ENCODE data around the gene ENKUR.
A peak's percentile ranks its signal among the peaks of the same experiment; 100 is the strongest.
"Not testable (repeated sequence)": the region's sequence is repeated elsewhere in the genome, so short reads cannot be mapped to it uniquely, and the experiment has no call there.

ENKUR gene

GRCh38 chr10:25018703-25019102, 2.7 kb upstream of the ENKUR start:
- DNase-seq: no peak

- DNase-seq: no peak
These were observed 1.7 kb upstream of the ENKUR start for GRCh38 chr10:25017661-25018060.

DNA sequence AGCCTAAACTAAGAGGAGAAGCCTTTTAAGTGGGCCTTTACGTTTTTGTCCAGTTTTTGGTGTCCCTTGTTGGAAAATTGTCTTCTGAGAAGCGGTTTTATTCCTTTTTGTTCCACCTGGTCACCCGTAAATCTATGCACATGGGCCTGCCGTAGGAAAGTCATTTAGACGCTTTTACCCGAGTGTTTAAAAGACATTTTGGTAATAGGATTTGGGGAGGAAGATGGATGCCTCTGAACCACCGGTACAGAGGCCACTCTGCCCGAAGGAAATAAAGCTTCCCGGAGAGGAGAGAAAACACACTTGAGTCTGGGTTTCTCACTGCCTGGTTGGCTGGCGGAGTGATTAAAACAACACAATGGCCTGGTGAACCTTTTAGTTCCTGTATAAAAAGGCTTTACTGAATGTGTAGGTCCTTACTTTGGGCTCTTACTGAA, 1.2 kb upstream of the ENKUR start:
- DNase-seq: peak; percentile 62

DNA sequence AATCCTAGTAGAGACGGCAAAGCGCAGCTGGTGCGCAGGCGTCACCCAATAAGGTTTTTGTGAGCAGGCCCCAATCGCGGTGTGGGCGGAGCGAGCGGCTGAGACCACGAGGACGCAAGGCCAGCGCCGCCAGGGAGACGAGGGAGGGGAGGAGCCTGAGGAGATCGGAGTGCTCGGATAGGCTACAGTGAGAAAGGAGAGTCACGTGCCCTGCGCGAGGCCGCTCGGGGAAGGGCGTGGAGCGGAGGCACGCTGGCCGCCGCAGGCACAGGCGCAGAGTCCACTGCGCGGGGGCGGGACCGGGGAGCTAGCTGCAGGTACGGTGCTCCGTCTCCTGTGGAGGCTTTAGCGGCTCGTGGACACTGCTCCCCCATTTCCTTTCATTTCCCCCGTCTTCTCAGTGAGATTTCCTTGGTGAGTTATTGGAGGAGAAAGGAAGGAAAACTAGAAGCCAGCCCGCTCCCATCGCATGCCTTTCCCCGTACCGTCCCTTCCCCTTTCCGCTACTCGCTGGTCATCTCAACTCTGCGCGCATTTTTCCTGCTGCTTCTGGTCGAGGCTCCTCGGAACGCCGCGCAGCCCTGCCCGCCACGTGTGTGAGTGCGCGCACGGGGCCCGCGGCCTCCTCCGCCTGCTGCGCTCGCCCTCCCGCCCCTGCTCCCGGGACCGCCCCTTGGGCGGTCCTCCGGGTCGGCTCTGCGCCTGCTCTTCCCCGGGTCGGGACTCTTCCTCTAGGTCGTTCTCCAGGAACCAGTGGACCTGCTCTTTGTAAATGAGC, 607 bp upstream of the ENKUR start, which contains the start of gene THNSL1:
Gene THNSL1 (plus strand): TSS at position 237 of the 778 bp plus-strand sequence. CDS start 6,612 bp downstream, outside the sequence.
- DNase-seq: peak; percentile 99

GRCh38 chr10:25014579-25014978, 1.4 kb downstream of the ENKUR start:
- DNase-seq: no peak

GRCh38 chr10:25011591-25011990, 4.4 kb downstream of the ENKUR start:
- not testable (repeated sequence) for DNase-seq

DNA sequence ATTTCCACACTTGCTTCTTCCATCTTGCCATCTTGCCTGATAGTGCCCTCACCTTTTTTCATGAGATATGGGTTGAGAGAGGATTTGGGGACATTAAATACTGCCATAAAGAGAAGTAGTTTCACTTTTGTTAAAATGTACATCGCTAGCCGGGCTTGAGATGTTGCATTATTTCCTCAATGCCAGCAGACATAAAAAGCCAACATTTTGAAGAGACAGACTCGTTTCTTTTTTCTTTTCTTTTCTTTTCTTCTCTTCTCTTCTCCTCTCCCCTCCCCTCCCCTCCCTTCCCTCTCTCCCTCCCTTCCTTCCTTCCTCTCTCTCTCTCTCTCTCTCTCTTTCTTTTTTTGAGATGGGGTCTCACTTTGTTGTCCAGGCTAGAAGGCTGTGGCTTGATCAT, 17.9 kb downstream of the ENKUR start:
- no peak for DNase-seq

GRCh38 chr10:24995072-24995471, 20.9 kb downstream of the ENKUR start:
- DNase-seq: no peak

GRCh38 chr10:24993237-24993958, 22.6 kb downstream of the ENKUR start:
- no peak for DNase-seq

DNA sequence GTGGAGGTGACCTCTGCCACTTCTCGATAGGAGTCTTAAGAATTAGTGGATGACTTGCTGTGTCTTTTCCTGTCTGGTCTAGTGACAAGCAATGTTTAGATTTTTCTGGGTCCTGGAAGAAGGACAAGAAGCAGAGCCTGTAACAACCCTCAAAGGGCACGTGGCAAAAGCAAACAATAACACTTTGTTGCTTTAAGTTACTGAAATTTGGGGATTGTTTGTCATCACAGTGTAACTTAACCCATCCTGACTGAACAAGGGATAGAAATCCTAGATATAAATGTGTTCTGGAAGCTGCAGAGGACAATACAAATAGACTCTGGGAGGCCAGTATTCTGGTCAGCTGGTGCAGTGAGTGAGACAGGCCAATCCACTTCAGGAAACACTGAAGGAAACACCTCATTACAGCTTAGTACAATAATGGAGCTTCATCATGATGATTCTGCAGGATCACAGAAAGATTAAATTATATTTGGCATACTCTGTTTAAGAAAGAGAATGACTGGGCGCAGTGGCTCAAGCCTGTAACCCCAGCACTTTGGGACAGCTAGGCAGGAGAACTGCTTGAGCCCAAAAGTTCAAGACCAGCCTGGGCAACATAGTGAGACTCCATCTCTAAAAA, 23.3 kb downstream of the ENKUR start:
- no peak for DNase-seq

GRCh38 chr10:24991298-24991697, 24.7 kb downstream of the ENKUR start:
- no peak for DNase-seq

DNA sequence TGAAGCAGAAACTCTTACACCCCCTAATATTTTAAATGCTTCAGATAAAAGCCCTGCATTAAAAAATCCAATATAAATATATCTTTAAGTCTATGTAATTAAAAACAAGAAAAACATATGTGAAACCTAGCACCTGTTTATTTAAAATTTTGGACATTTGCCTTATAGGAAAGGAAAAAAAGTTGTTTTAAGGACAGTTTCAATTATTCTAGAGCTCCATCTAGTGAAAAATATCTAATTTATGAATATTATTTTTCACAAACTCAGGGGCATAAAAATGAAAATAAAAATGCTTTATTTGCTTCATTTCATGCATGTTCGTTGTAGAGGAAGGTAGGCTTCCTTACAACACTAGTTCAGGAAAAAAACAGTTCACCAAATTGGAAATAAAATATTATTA, 26.1 kb downstream of the ENKUR start:
- DNase-seq: no peak

DNA sequence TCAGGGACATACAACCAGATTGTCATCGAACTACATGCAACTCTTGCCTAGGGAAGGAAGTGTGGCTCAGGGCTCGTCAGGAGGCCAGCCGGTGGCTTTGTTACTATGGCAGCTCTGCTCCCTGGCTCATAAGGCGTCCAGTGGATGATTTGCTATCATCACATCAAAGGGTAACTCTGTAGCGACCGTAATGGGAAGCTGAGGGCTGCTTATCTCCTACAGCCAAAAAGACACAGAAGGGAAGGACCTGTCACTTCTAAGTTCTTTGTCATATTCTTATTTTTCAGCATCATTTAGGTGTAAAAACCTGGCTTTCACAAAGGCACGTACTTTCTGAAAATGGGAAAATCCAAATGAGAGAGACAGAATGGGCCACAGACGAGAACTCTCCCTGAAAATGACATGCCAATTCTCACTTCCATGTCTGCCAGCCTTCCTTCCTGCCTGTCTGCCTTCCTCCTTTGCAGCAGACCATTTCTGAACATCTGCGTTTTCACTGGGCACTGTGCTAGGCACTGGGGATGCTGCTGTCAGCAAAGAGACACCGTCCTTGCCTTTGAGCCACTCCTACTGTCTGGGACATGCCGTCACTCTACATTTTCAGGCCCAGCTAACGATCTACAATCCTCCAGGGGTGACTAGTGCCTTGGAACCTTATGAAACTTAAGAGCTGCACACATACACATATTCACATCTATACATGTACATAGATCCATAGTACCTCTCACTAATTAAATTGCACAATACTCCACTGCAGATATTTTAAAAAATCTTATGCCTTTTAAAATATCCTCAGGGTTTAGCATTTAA, 26.9 kb downstream of the ENKUR start:
- DNase-seq: no peak

DNA sequence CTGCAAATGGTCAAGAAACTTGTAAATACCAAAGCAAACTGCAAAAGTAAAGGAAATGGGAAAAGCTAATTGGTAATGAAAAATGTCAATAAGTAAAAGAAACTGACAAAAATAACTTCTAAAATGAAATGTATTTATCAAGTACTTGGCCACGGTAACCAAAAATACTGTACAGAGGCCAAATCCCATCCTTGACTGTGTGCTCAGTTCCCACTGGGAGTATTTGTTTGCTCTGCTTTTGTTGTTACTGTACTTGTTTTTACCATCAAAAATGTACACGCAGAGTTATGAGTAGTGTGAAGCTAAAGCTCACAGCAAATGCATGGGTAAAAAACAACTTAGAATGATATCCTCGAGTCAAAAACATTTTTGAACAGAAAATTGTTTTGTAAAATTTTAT, 31.1 kb downstream of the ENKUR start:
- no peak for DNase-seq

- DNase-seq: no peak
These were observed 32.0 kb downstream of the ENKUR start for GRCh38 chr10:24983946-24984345.

DNA sequence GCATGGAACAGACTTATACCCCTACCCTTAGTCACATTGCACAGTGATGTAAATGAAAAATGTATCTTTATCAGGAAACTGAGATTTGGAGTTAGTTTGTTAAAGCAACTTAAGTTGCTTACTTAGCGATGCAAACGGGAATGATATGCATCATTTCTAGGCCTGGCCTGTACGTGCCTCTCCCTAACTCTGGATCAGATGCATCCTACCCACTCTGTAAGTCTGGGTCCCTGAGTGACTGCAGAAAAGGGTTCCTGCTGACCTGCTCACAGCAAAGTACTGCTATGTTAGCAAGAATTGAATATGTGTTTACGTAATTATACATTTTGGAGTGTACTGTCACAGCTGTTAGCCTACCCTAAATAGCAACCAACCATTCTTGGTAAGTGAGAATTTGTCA, 32.8 kb downstream of the ENKUR start:
- no peak for DNase-seq

DNA sequence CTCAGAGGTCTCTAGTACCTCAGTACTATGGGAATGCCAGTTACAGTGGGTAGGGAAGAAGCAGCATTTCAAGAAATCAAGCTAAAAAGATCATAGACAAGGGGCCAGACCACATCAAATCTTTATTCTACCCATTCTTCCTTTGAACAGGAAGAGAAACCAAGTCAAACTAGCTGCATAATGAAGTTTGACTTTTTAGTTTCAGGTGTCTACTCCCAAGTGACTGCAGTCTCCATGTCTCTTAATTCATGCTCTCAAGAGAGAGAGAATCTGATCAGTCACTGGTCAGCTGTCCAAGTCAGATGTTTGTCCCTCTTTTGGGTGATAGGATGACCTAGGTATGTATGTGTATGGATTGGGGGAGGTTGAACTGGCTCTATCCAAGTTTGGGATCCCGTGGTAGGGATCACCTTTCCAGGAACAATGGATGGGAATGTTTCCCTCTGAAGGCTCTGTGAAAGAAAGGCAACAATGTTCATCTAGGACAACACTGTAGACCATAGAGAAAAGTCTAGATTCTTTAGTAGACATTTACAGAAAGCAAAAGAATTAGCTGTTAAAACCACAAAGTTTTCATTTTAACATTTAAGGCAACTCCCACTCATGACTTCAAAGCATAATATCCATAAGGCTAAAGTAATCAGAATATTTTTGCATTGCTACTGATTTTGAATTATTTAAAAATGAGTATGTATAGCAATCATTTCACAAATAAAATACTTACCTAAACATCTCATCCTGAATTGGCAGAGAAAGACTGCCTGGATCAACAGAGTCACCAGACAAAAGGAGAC, 33.4 kb downstream of the ENKUR start:
- DNase-seq: no peak

DNA sequence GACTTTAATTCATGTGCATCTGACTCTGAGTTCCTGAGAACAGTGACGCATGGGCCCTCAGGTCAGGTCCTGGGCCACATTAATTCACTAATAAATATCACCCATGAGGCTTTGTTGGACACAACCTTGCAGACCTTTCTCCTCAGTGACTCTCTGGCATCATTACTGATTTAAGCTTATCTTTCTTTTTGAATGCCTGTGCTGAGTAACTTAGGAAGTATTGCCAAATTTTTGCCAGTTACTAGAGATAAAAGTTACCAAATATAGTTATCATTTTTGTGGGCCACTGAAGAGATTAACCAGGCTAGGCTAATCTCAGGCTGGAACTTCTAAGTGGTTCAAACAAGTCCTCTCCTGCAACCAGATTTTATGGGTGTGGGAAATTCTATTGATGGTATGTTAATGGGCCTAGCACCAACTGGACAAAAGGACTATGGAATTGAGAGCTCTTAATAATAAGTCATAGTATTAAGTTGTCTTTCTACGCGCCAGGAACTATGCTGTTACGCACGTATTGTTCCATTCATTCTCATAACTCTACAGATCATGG, 34.7 kb downstream of the ENKUR start:
- DNase-seq: no peak

GRCh38 chr10:24979685-24980084, 36.3 kb downstream of the ENKUR start:
- no peak for DNase-seq

DNA sequence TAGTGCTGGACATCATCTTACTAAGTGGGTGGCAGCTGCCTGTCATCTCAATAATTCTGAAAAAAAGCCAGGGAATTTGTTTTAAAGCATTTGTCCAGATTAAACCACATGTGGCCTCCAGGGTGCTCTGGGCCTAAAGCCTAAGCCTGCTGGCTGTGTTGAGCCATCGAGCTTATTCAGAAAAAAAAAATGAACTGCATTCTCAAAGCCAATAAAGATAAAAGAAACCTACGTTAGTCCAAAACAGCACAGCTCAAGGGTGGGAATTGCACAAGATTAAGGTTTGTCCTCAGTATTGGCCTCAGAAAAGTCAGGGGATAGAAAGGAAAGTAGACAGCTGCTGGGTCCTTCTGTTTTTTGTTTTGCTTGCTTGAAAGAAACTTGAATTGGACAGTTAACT, 41.0 kb downstream of the ENKUR start:
- no peak for DNase-seq

GRCh38 chr10:24973163-24973562, 42.8 kb downstream of the ENKUR start:
- no peak for DNase-seq

- no peak for DNase-seq
These were observed 44.6 kb downstream of the ENKUR start for GRCh38 chr10:24971374-24971773.

All from NCI-H774 (cell line).